ENCODE data around the gene CST6. TPM values are rescaled to one million over a fixed set of nuclear protein-coding genes. Genes with fewer than 3 reads are reported as not detected.
A peak's percentile ranks its signal among the peaks of the same experiment; 100 is the strongest.

CST6 gene
- total and polyA plus RNA-seq, 11 donors, result 0.87 to 8.3 (median 2.8) TPM; not detected in 6

- Histone ChIP-seq H3K27me3 (peaks cover 9 to 29% (median 16%) of the 10 kb centered on the region in 9 donors), H3K4me3 (no peak overlapping the region), H3K36me3 (no peaks in the 10 kb centered on the region), H3K9me3 (no peaks in the 10 kb centered on the region), H3K4me1 (peaks cover 0 to 25% (median 7%) of the 10 kb centered on the region in 12 donors), H3K27ac (peak overlapping the region in 8 of 12 donors; percentile 19 to 74 (median 38))
- WGBS, 4 donors, result 81 to 97% (median 91%) methylated on average over 5 to 6 of the region's 6 CpGs
- TF ChIP-seq CTCF (IDR thresholded peaks at IDR 0.05) (no peak), POLR2A (IDR thresholded peaks at IDR 0.05) (no peak)
- intact Hi-C loops (cut with DNase I), result no loop called here
- DNase-seq (peak in 1 of 5 donors; percentile 20), ATAC-seq (peak in 3 of 4 donors; percentile 4 to 10 (median 8))
Observed at GRCh38 chr11:66014804-66015453, 3.1 kb downstream of the CST6 start.

DNA sequence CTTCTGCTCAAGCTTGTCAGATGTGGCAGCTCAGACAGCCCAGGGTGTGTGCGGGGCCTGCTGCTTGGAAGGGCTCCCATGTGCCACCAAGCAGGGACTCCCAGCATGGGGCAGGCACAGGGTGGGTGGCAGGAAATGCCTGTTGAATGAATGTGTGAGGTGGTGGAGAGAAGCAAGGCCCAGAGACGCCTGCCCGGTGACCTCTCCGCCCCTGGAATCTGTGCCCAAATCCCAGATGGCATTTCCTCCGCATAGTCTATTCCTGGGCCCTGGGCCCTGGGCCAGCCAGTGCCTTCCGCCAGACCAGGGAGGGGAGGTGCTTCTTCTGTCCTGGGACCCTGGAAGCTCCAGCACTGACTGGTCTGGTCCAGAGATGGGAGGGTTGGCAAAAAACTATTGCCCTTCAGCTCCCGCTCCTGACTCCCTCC, 3.7 kb downstream of the CST6 start:
- TF ChIP-seq CTCF (IDR thresholded peaks at IDR 0.05) (no peak), POLR2A (IDR thresholded peaks at IDR 0.05) (no peak)
- peak; percentile 45 to 76 (median 70) for ATAC-seq
- Histone ChIP-seq H3K9me3 (no peaks in the 10 kb centered on the region), H3K4me1 (peaks cover 0 to 25% (median 7%) of the 10 kb centered on the region in 12 donors), H3K27ac (peak overlapping the region in 8 of 12 donors; percentile 19 to 74 (median 38)), H3K4me3 (no peak overlapping the region), H3K36me3 (no peaks in the 10 kb centered on the region), H3K27me3 (peaks cover 9 to 29% (median 16%) of the 10 kb centered on the region in 9 donors)
- WGBS, 4 donors, result 32 to 53% (median 50%) methylated on average over 6 to 7 of the region's 7 CpGs
- intact Hi-C loops (cut with DNase I), result no loop called here
- DNase-seq, result peak; percentile 52 to 60 (median 55)

GRCh38 chr11:66015936-66016792, 4.4 kb downstream of the CST6 start:
- peaks cover 9 to 29% (median 13%) of the 10 kb centered on the region in 9 donors for H3K27me3 ChIP-seq
- intact Hi-C loops (cut with DNase I), result no loop called here
- peak in 3 of 4 donors; percentile 7 to 29 (median 8) for ATAC-seq
- TF ChIP-seq CTCF (IDR thresholded peaks at IDR 0.05), result no peak
- no peak for TF ChIP-seq POLR2A (IDR thresholded peaks at IDR 0.05)
- WGBS, 4 donors, result 64 to 80% (median 76%) methylated on average over 17 to 18 of the region's 18 CpGs
- peaks cover 0 to 25% (median 7%) of the 10 kb centered on the region in 12 donors for H3K4me1 ChIP-seq
- no peak overlapping the region for H3K4me3 ChIP-seq
- DNase-seq, result no peak
- no peaks in the 10 kb centered on the region for H3K9me3 ChIP-seq
- H3K27ac ChIP-seq, result peak overlapping the region in 5 of 12 donors; percentile 19 to 74 (median 52)
- no peaks in the 10 kb centered on the region for H3K36me3 ChIP-seq

DNA sequence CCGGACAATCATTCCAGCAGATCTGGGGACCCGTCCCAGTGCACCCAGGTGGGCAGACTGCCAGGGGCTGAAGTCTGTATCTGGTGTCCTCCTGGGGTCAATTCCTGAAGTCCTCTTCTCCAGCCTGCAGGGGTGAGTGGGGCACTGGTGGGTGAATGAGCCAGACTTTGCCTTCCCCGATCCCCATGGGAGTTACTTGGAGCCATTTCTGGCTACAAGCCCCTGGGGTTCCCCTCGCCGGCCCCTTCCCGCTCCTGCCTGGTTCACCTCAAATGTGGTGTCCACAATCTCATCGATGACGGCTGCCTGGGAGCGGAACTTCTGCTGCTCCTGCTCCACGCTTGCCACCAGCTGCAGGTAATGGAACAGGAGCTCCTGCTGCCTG, 5.0 kb downstream of the CST6 start:
- DNase-seq (no peak), ATAC-seq (no peak)
- no peak overlapping the region for H3K4me3 ChIP-seq
- no peak overlapping the region for H3K27ac ChIP-seq
- no peak for TF ChIP-seq POLR2A (IDR thresholded peaks at IDR 0.05)
- no peak for TF ChIP-seq CTCF (IDR thresholded peaks at IDR 0.05)
- H3K27me3 ChIP-seq, result peaks cover 6 to 23% (median 8%) of the 10 kb centered on the region in 9 donors
- peaks cover 0 to 29% (median 7%) of the 10 kb centered on the region in 12 donors for H3K4me1 ChIP-seq
- H3K36me3 ChIP-seq, result no peaks in the 10 kb centered on the region
- WGBS, 4 donors, result 85 to 90% (median 88%) methylated on average over 10 of the region's 10 CpGs
- H3K9me3 ChIP-seq, result no peaks in the 10 kb centered on the region
- intact Hi-C loops (cut with DNase I), result no loop called here
